ENCODE measurements around the gene IGFBPL1. TPM values are rescaled to one million over a fixed set of nuclear protein-coding genes. Genes with fewer than 3 reads are reported as not detected.

IGFBPL1 gene
- total RNA-seq, 1 donor from 2014 or later, result not detected

GRCh38 chr9:38360839-38361472 lies 63.3 kb downstream of the IGFBPL1 start:
- Mint-ChIP-seq H3K36me3 (ENCODE audit: low read depth) (no peaks in the 10 kb centered on the region), H3K9me3 (no peaks in the 10 kb centered on the region), H3K4me1 (ENCODE audit: low read depth) (no peaks in the 10 kb centered on the region), H3K4me3 (no peak overlapping the region), H3K27ac (no peak overlapping the region), H3K27me3 (ENCODE audit: insufficient read depth) (peaks cover 2% of the 10 kb centered on the region)
- no peak for DNase-seq (ENCODE audit: low spot score)
- intact Hi-C loops (cut with micrococcal nuclease), result loop anchor here (5.0 kb wide), 1 partner anchor 204 kb away; no protein-coding TSS in a partner anchor

- Mint-ChIP-seq H3K27me3 (ENCODE audit: insufficient read depth) (no peaks in the 10 kb centered on the region), H3K9me3 (no peaks in the 10 kb centered on the region), H3K36me3 (ENCODE audit: low read depth) (no peaks in the 10 kb centered on the region), H3K4me1 (ENCODE audit: low read depth) (no peaks in the 10 kb centered on the region), H3K27ac (no peak overlapping the region), H3K4me3 (no peak overlapping the region)
- intact Hi-C loops (cut with micrococcal nuclease), result loop anchor here (5.0 kb wide), 1 partner anchor 203 kb away; no protein-coding TSS in a partner anchor
- DNase-seq (ENCODE audit: low spot score), result no peak
Observed at GRCh38 chr9:38359689-38360385, 64.4 kb downstream of the IGFBPL1 start.

- Mint-ChIP-seq H3K27me3 (ENCODE audit: insufficient read depth) (no peaks in the 10 kb centered on the region), H3K4me3 (no peak overlapping the region), H3K36me3 (ENCODE audit: low read depth) (no peaks in the 10 kb centered on the region), H3K9me3 (no peaks in the 10 kb centered on the region), H3K27ac (no peak overlapping the region), H3K4me1 (ENCODE audit: low read depth) (no peaks in the 10 kb centered on the region)
- DNase-seq (ENCODE audit: low spot score), result no peak
- intact Hi-C loops (cut with micrococcal nuclease), result no loop called here
Observed at GRCh38 chr9:38359297-38359653, 65.0 kb downstream of the IGFBPL1 start.

- H3K27ac Mint-ChIP-seq, result no peak overlapping the region
- H3K4me1 Mint-ChIP-seq (ENCODE audit: low read depth), result no peaks in the 10 kb centered on the region
- H3K4me3 Mint-ChIP-seq, result no peak overlapping the region
- H3K9me3 Mint-ChIP-seq, result no peaks in the 10 kb centered on the region
- no peaks in the 10 kb centered on the region for H3K27me3 Mint-ChIP-seq (ENCODE audit: insufficient read depth)
- H3K36me3 Mint-ChIP-seq (ENCODE audit: low read depth), result no peaks in the 10 kb centered on the region
- intact Hi-C loops (cut with micrococcal nuclease), result no loop called here
- DNase-seq (ENCODE audit: low spot score), result no peak
Observed at GRCh38 chr9:38358390-38359296, 65.6 kb downstream of the IGFBPL1 start.

- Mint-ChIP-seq H3K9me3 (no peaks in the 10 kb centered on the region), H3K27ac (no peak overlapping the region), H3K36me3 (ENCODE audit: low read depth) (no peaks in the 10 kb centered on the region), H3K27me3 (ENCODE audit: insufficient read depth) (no peaks in the 10 kb centered on the region), H3K4me3 (no peak overlapping the region), H3K4me1 (ENCODE audit: low read depth) (no peaks in the 10 kb centered on the region)
- intact Hi-C loops (cut with micrococcal nuclease), result no loop called here
- DNase-seq (ENCODE audit: low spot score), result no peak
Observed at GRCh38 chr9:38357350-38358114, 66.7 kb downstream of the IGFBPL1 start.

GRCh38 chr9:38356851-38357250 lies 67.4 kb downstream of the IGFBPL1 start:
- H3K9me3 Mint-ChIP-seq, result no peaks in the 10 kb centered on the region
- intact Hi-C loops (cut with micrococcal nuclease), result no loop called here
- no peaks in the 10 kb centered on the region for H3K27me3 Mint-ChIP-seq (ENCODE audit: insufficient read depth)
- no peak for DNase-seq (ENCODE audit: low spot score)
- H3K4me3 Mint-ChIP-seq, result no peak overlapping the region
- no peak overlapping the region for H3K27ac Mint-ChIP-seq
- H3K36me3 Mint-ChIP-seq (ENCODE audit: low read depth), result no peaks in the 10 kb centered on the region
- no peaks in the 10 kb centered on the region for H3K4me1 Mint-ChIP-seq (ENCODE audit: low read depth)

Other genes with a start within 250 kb of the IGFBPL1 start
- gene ALDH1B1, start 31.8 kb downstream of the IGFBPL1 start, total RNA-seq, result 31.2 and 31.4 TPM in 2 replicates
- gene ANKRD18A, start 196.1 kb upstream of the IGFBPL1 start, total RNA-seq, result 4.1 and 4.6 TPM in 2 replicates

All from activated T-helper 1 cell treated with anti-CD3 and anti-CD28 coated beads, Interleukin-12 subunit alpha, Interleukin-12 subunit beta, Interleukin-2, Interleukin-4 antibody, amounts not matched to agents 30 ng/mL and 10 ng/mL and 1 ng/mL, durations not matched to agents 14 hours and 24 hours and 36 hours (primary cell).